ENCODE data around the gene ALG14. TPM values are rescaled to one million over a fixed set of nuclear protein-coding genes. Genes with fewer than 3 reads are reported as not detected.

The ALG14 gene
- total and polyA plus RNA-seq, 7 donors: 0.48 to 2.7 (median 2.1) TPM

- TF ChIP-seq CTCF (IDR thresholded peaks at IDR 0.05): no peak
- ATAC-seq: peak in 2 of 4 donors; percentile 55 to 61
- Histone ChIP-seq H3K9me3 (no peaks in the 10 kb centered on the region), H3K4me3 (no peak overlapping the region), H3K27me3 (ENCODE audit: insufficient read depth in 3 of 3, low read length in 2 of 3) (no peaks in the 10 kb centered on the region), H3K27ac (no peak overlapping the region), H3K36me3 (ENCODE audit: insufficient read depth in 1 of 2, low read depth in 1 of 2) (no peaks in the 10 kb centered on the region), H3K4me1 (no peaks in the 10 kb centered on the region)
- WGBS, 3 donors: 35 to 47% (median 46%) methylated on average over 7 of the region's 7 CpGs
- intact Hi-C loops (cut with DNase I): no loop called here
- DNase-seq: peak in 1 of 2 donors; percentile 26
Measured at GRCh38 chr1:94983171-94983739, 89.5 kb downstream of the ALG14 start.

- 83 to 94% (median 87%) methylated on average over 2 of the region's 2 CpGs for WGBS, 3 donors
- no peak for ATAC-seq
- Histone ChIP-seq H3K4me3 (no peak overlapping the region), H3K36me3 (ENCODE audit: insufficient read depth in 1 of 2, low read depth in 1 of 2) (no peaks in the 10 kb centered on the region), H3K9me3 (no peaks in the 10 kb centered on the region), H3K27me3 (ENCODE audit: insufficient read depth in 3 of 3, low read length in 2 of 3) (no peaks in the 10 kb centered on the region), H3K27ac (no peak overlapping the region), H3K4me1 (no peaks in the 10 kb centered on the region)
- no peak for DNase-seq
- intact Hi-C loops (cut with DNase I): no loop called here
- TF ChIP-seq CTCF (IDR thresholded peaks at IDR 0.05): no peak
Measured at GRCh38 chr1:94982398-94982797, 90.4 kb downstream of the ALG14 start.

- ATAC-seq: no peak
- DNase-seq: no peak
- Histone ChIP-seq H3K9me3 (no peaks in the 10 kb centered on the region), H3K36me3 (ENCODE audit: insufficient read depth in 1 of 2, low read depth in 1 of 2) (no peaks in the 10 kb centered on the region), H3K27ac (no peak overlapping the region), H3K27me3 (ENCODE audit: insufficient read depth in 3 of 3, low read length in 2 of 3) (no peaks in the 10 kb centered on the region), H3K4me1 (no peaks in the 10 kb centered on the region), H3K4me3 (no peak overlapping the region)
- 74 to 86% (median 85%) methylated on average over 1 of the region's 1 CpG for WGBS, 3 donors
- TF ChIP-seq CTCF (IDR thresholded peaks at IDR 0.05): no peak
- intact Hi-C loops (cut with DNase I): no loop called here
Measured at GRCh38 chr1:94981575-94981973, 91.2 kb downstream of the ALG14 start.

- WGBS, 3 donors: 66 to 71% (median 69%) methylated on average over 6 of the region's 6 CpGs
- Histone ChIP-seq H3K9me3 (no peaks in the 10 kb centered on the region), H3K27me3 (ENCODE audit: insufficient read depth in 3 of 3, low read length in 2 of 3) (no peaks in the 10 kb centered on the region), H3K4me3 (no peak overlapping the region), H3K36me3 (ENCODE audit: insufficient read depth in 1 of 2, low read depth in 1 of 2) (no peaks in the 10 kb centered on the region), H3K4me1 (no peaks in the 10 kb centered on the region), H3K27ac (no peak overlapping the region)
- DNase-seq: no peak
- ATAC-seq: no peak
- no peak for TF ChIP-seq CTCF (IDR thresholded peaks at IDR 0.05)
- intact Hi-C loops (cut with DNase I): no loop called here
Measured at GRCh38 chr1:94980582-94981574, 91.9 kb downstream of the ALG14 start.

Measured in psoas muscle (tissue), 8 donors.